KMS-11 (cell line): ENCODE results near the gene TMC1.

Experiments used
- H2AFZ ChIP-seq: fragments of 200-600 bp; sonication (generic); 2 replicates; pipeline ENCODE4 v1.6.1; 2016; ENCODE audit warnings: antibody characterized with exemption, mixed run types, low read depth
- H3K27ac ChIP-seq: fragments of 200-600 bp; sonication (generic); 2 replicates; pipeline ENCODE4 v1.6.1; 2016; ENCODE audit warnings: mild to moderate bottlenecking, mixed run types
- H3K27me3 ChIP-seq: fragments of 200-600 bp; sonication (generic); 2 replicates; pipeline ENCODE4 v1.6.1; 2017; ENCODE audit warnings: mild to moderate bottlenecking, low read depth, mixed run types, moderate library complexity; ENCODE audit not compliant: insufficient read depth
- H3K36me3 ChIP-seq: fragments of 200-600 bp; sonication (generic); 2 replicates; pipeline ENCODE4 v1.6.1; 2017; ENCODE audit warnings: mild to moderate bottlenecking, mixed run types; ENCODE audit not compliant: insufficient read depth
- H3K4me1 ChIP-seq: fragments of 200-600 bp; sonication (generic); 2 replicates; pipeline ENCODE4 v1.6.1; 2016; ENCODE audit warnings: mild to moderate bottlenecking, low read depth, mixed run types; ENCODE audit not compliant: poor library complexity, severe bottlenecking
- H3K4me2 ChIP-seq: fragments of 200-600 bp; sonication (generic); 2 replicates; pipeline ENCODE4 v1.7.0; 2016; ENCODE audit warnings: mild to moderate bottlenecking, mixed run types
- H3K4me3 ChIP-seq: fragments of 200-600 bp; sonication (generic); IDR thresholded peaks from 2 replicates; pipeline ENCODE4 v1.6.1; 2017; ENCODE audit warnings: low read depth, low read length, mixed read lengths; ENCODE audit not compliant: insufficient read depth
- H3K79me2 ChIP-seq: fragments of 200-600 bp; sonication (generic); 2 replicates; pipeline ENCODE4 v1.6.1; 2016; ENCODE audit warnings: low read depth, mixed run types; ENCODE audit not compliant: insufficient read depth
- H3K9ac ChIP-seq: fragments of 200-600 bp; sonication (generic); 2 replicates; pipeline ENCODE4 v1.6.1; 2016; ENCODE audit warnings: mild to moderate bottlenecking, mixed run types
- H4K20me1 ChIP-seq: fragments of 200-600 bp; sonication (generic); 2 replicates; pipeline ENCODE4 v1.6.1; 2016; ENCODE audit warnings: mild to moderate bottlenecking, mixed run types; ENCODE audit not compliant: insufficient read depth
- TF ChIP-seq, protein P1 (sequence below): fragments of 200-600 bp; sonication (generic); conservative IDR thresholded peaks from 2 replicates; pipeline ENCODE4 v1.6.1; 2017; ENCODE audit warnings: low read depth, mild to moderate bottlenecking, antibody characterized with exemption, low read length, moderate library complexity, mixed read lengths

Gene TMC1

DNA sequence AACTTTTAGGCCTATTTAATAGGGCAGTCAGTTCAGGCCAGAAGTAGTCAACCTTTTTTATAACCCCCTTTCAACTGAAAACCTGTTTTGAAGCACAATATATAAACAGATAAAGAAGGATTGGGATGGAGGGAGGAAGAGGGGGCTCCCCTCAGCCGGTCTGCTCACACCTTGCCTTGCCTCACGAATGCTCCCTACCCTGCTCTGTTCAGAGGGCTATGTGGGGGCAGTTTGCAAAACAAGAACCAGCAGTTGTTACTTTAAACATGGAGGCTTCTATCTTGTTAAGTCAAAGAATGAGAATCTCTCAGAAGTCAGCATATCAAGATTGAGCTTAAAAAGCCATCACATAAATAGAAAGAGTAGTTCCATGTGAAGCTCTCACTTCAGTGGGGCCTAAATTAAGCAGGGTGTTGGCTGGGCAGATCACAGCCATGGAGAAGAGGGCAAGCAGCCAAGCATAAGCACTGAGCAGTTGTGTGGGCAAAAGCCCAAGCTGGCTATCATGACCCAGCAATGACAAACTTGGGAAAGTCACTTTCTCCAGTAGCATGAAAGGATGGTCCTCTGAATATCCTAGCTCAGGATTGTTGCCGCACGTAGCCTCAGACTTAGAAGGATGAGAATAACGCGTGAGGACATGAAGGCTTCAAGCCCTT lies 360.8 kb downstream of the TMC1 start:
- Histone ChIP-seq H3K4me3 (no peak overlapping the region), H4K20me1 (no peaks in the 10 kb centered on the region), H3K9ac (no peak overlapping the region), H3K4me2 (no peak overlapping the region), H3K79me2 (no peaks in the 10 kb centered on the region), H3K27me3 (no peaks in the 10 kb centered on the region), H3K4me1 (no peaks in the 10 kb centered on the region), H3K36me3 (no peaks in the 10 kb centered on the region), H2AFZ (no peak overlapping the region), H3K27ac (no peak overlapping the region)
- TF ChIP-seq, protein P1, sequence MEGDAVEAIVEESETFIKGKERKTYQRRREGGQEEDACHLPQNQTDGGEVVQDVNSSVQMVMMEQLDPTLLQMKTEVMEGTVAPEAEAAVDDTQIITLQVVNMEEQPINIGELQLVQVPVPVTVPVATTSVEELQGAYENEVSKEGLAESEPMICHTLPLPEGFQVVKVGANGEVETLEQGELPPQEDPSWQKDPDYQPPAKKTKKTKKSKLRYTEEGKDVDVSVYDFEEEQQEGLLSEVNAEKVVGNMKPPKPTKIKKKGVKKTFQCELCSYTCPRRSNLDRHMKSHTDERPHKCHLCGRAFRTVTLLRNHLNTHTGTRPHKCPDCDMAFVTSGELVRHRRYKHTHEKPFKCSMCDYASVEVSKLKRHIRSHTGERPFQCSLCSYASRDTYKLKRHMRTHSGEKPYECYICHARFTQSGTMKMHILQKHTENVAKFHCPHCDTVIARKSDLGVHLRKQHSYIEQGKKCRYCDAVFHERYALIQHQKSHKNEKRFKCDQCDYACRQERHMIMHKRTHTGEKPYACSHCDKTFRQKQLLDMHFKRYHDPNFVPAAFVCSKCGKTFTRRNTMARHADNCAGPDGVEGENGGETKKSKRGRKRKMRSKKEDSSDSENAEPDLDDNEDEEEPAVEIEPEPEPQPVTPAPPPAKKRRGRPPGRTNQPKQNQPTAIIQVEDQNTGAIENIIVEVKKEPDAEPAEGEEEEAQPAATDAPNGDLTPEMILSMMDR = no peak

GRCh38 chr9:72883875-72884274 lies 362.5 kb downstream of the TMC1 start:
- no peaks in the 10 kb centered on the region for H3K4me1 ChIP-seq
- TF ChIP-seq, protein P1 = no peak
- no peak overlapping the region for H3K27ac ChIP-seq
- H2AFZ ChIP-seq = no peak overlapping the region
- H4K20me1 ChIP-seq = no peaks in the 10 kb centered on the region
- H3K9ac ChIP-seq = no peak overlapping the region
- no peak overlapping the region for H3K4me3 ChIP-seq
- no peaks in the 10 kb centered on the region for H3K27me3 ChIP-seq
- H3K4me2 ChIP-seq = no peak overlapping the region
- no peaks in the 10 kb centered on the region for H3K79me2 ChIP-seq
- no peaks in the 10 kb centered on the region for H3K36me3 ChIP-seq

DNA sequence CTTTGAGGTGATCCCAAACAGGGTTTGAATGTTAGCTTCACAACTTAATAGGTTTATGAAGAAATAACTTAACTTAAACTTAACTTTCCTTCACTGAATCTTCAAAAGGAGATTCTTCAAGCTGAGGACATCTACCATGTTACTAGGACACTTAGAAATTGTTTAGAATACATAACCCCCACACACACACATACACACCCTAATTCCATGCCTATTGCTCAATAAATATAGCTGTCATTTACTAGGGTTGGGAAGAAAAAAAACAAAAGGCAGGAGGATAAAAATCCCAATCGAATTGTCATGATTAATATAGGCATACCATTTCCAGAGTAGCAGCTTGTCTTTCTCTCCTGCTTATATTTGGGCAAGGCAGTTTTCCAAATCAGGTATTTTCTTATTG lies 363.1 kb downstream of the TMC1 start:
- H3K27me3 ChIP-seq = no peaks in the 10 kb centered on the region
- no peak overlapping the region for H2AFZ ChIP-seq
- no peaks in the 10 kb centered on the region for H3K36me3 ChIP-seq
- no peak overlapping the region for H3K27ac ChIP-seq
- H3K4me2 ChIP-seq = no peak overlapping the region
- no peak overlapping the region for H3K9ac ChIP-seq
- no peak overlapping the region for H3K4me3 ChIP-seq
- no peaks in the 10 kb centered on the region for H3K79me2 ChIP-seq
- H3K4me1 ChIP-seq = no peaks in the 10 kb centered on the region
- H4K20me1 ChIP-seq = no peaks in the 10 kb centered on the region
- TF ChIP-seq, protein P1 = no peak
